K562 (cell line): Measurements from ENCODE around the gene TMEM87B. TPM values are rescaled to one million over a fixed set of nuclear protein-coding genes. Genes with fewer than 3 reads are reported as not detected.

Experiments used
- ARID2 ChIP-seq: fragments of 450-650 bp; IDR thresholded peaks from 2 replicates; pipeline ENCODE4 v1.6.1; 2017; ENCODE audit warnings: antibody characterized with exemption, mild to moderate bottlenecking
- ATF6 ChIP-seq: sonication (generic); formaldehyde crosslinking; IDR thresholded peaks from 2 replicates; pipeline ENCODE4 v1.4.0; 2020; ENCODE audit warnings: mild to moderate bottlenecking, missing genetic modification reagents
- BHLHE40 ChIP-seq: IDR thresholded peaks from 2 replicates; pipeline ENCODE4 v1.6.1; 2011; ENCODE audit warnings: low read length, improper control_type of control experiment
- CBFB ChIP-seq: sonication (generic); formaldehyde crosslinking; IDR thresholded peaks from 2 replicates; pipeline ENCODE4 v1.4.0; 2020; ENCODE audit warnings: mild to moderate bottlenecking, missing genetic modification reagents
- ELK3 ChIP-seq: fragments of 450-650 bp; formaldehyde crosslinking; IDR thresholded peaks from 2 replicates; pipeline ENCODE4 v1.4.0; 2020; ENCODE audit warnings: mild to moderate bottlenecking
- FOXM1 ChIP-seq, 2 experiments: fragments of 450-650 bp in 1 of 2; sonication (generic) in 1 of 2; formaldehyde crosslinking in 1 of 2; IDR thresholded peaks; 2 replicates each; pipeline versions ENCODE4 v1.6.1 to v1.9.0; 2017 to 2022; ENCODE audit warnings: low read depth in 2 of 2, mild to moderate bottlenecking in 2 of 2, missing genetic modification reagents in 1 of 2, moderate library complexity in 1 of 2
- GATAD2A ChIP-seq: fragments of 450-650 bp; IDR thresholded peaks from 2 replicates; pipeline ENCODE4 v1.6.1; 2017
- MTA3 ChIP-seq: fragments of 450-650 bp; formaldehyde crosslinking; IDR thresholded peaks from 2 replicates; pipeline ENCODE4 v1.6.1; 2017; ENCODE audit warnings: mild to moderate bottlenecking, borderline replicate concordance
- NR2F6 ChIP-seq: fragments of 450-650 bp; formaldehyde crosslinking; IDR thresholded peaks from 2 replicates; pipeline ENCODE4 v1.4.0; 2020; ENCODE audit warnings: mild to moderate bottlenecking
- SP2 ChIP-seq: IDR thresholded peaks from 2 replicates; pipeline ENCODE4 v1.6.1; 2011; ENCODE audit warnings: mild to moderate bottlenecking, low read depth, low read length, moderate library complexity; ENCODE audit not compliant: poor library complexity, severe bottlenecking; ENCODE audit errors: extremely low read depth
- TSHZ1 ChIP-seq: fragments of 250-450 bp; sonication (Bioruptor Pico); IDR thresholded peaks from 2 replicates; pipeline ENCODE4 v1.4.0; 2020; ENCODE audit warnings: mild to moderate bottlenecking, moderate library complexity
- polyA plus RNA-seq, 8 experiments: library from polyadenylated mRNA; depleted of rRNA in 4 of 8; stranded (reverse) in 5 of 8; unstranded in 3 of 8; fragments of >200 nt; fragmentation: Nextera tagmentation in 2 of 8; fragmentation: Illumina TruSeq in 1 of 8; extraction: Ambion mirVana in 2 of 8; extraction: Trizol in 1 of 8; gene quantifications; 2 replicates each; pipeline versions ENCODE4 v1.2.1 to v1.2.3, GENCODE V29; 2011 to 2014; ENCODE audit warnings: inconsistent platforms in 1 of 8, missing spikeins in 1 of 8
- total RNA-seq, 7 experiments: library from RNA; depleted of rRNA in 6 of 7; stranded (reverse); fragments of >200 nt in 6 of 7; fragmentation: Illumina TruSeq in 2 of 7; extraction: Trizol in 2 of 7; gene quantifications; 2 replicates each; pipeline versions ENCODE4 v1.2.1 to v1.2.3, GENCODE V29; 2011 to 2021; ENCODE audit warnings: low replicate concordance in 1 of 7
- TF ChIP-seq, protein P1 (sequence below), 2 experiments: fragments of 450-650 bp; conservative IDR thresholded peaks; 2 replicates each; pipeline ENCODE4 v1.6.1; 2017; ENCODE audit warnings: mild to moderate bottlenecking in 2 of 2, moderate library complexity in 2 of 2
- TF ChIP-seq, protein P2 (sequence below): fragments of 450-650 bp; IDR thresholded peaks from 2 replicates; pipeline ENCODE4 v1.6.1; 2014; ENCODE audit warnings: low read depth, mild to moderate bottlenecking, moderate library complexity, borderline replicate concordance
- TF ChIP-seq, protein P3 (sequence below): fragments of 450-650 bp; IDR thresholded peaks from 2 replicates; pipeline ENCODE4 v1.6.1; 2016; ENCODE audit warnings: missing biosample characterization, missing genetic modification characterization

TMEM87B gene
- total and polyA plus RNA-seq, 9 of the 15 experiments (the other 6 are each of a cell fraction or from before 2014, with no cell fraction given) = 3.7 to 17.1 (median 11.0) TPM

- TF ChIP-seq, protein P1, sequence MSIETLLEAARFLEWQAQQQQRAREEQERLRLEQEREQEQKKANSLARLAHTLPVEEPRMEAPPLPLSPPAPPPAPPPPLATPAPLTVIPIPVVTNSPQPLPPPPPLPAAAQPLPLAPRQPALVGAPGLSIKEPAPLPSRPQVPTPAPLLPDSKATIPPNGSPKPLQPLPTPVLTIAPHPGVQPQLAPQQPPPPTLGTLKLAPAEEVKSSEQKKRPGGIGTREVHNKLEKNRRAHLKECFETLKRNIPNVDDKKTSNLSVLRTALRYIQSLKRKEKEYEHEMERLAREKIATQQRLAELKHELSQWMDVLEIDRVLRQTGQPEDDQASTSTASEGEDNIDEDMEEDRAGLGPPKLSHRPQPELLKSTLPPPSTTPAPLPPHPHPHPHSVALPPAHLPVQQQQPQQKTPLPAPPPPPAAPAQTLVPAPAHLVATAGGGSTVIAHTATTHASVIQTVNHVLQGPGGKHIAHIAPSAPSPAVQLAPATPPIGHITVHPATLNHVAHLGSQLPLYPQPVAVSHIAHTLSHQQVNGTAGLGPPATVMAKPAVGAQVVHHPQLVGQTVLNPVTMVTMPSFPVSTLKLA (conservative IDR thresholded peaks at IDR 0.05) = peak in 1 of 2 experiments; percentile 42; a peak in 1 of 4 replicates
- TF ChIP-seq TSHZ1 (CRISPR knock-in tag) (no peak), ARID2 (no peak), BHLHE40 (0 out of 2 replicates have a peak, but pooled peaks have one; percentile 24), GATAD2A (0 out of 2 replicates have a peak, but pooled peaks have one; percentile 10), SP2 (no peak), ATF6 (CRISPR knock-in tag) (no peak), ELK3 (CRISPR knock-in tag) (no peak), CBFB (CRISPR knock-in tag) (no peak), MTA3 (peak; percentile 60), NR2F6 (CRISPR knock-in tag) (no peak), FOXM1 (IDR thresholded peaks at IDR 0.05; ENCODE audit: low read depth) (peak; percentile 42; the same call in 1 of the 2 replicates), FOXM1 (CRISPR knock-in tag; IDR thresholded peaks at IDR 0.05; ENCODE audit: low read depth) (no peak)
- TF ChIP-seq, protein P2, sequence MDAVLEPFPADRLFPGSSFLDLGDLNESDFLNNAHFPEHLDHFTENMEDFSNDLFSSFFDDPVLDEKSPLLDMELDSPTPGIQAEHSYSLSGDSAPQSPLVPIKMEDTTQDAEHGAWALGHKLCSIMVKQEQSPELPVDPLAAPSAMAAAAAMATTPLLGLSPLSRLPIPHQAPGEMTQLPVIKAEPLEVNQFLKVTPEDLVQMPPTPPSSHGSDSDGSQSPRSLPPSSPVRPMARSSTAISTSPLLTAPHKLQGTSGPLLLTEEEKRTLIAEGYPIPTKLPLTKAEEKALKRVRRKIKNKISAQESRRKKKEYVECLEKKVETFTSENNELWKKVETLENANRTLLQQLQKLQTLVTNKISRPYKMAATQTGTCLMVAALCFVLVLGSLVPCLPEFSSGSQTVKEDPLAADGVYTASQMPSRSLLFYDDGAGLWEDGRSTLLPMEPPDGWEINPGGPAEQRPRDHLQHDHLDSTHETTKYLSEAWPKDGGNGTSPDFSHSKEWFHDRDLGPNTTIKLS = 0 out of 2 replicates have a peak, but pooled peaks have one; percentile 22
- TF ChIP-seq, protein P3, sequence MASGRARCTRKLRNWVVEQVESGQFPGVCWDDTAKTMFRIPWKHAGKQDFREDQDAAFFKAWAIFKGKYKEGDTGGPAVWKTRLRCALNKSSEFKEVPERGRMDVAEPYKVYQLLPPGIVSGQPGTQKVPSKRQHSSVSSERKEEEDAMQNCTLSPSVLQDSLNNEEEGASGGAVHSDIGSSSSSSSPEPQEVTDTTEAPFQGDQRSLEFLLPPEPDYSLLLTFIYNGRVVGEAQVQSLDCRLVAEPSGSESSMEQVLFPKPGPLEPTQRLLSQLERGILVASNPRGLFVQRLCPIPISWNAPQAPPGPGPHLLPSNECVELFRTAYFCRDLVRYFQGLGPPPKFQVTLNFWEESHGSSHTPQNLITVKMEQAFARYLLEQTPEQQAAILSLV (tag) = no peak
Observed at GRCh38 chr2:112026509-112026908, 28.6 kb upstream of the TMEM87B start (continued).
